A549 (cell line): Measurements from ENCODE around the gene SLC22A7. TPM values are rescaled to one million over a fixed set of nuclear protein-coding genes. Genes with fewer than 3 reads are reported as not detected.

Experiments
- ATAC-seq, 2 experiments: fragments of 200-7000 bp in 1 of 2; fragments of >200 bp in 1 of 2; cut with Nextera tagmentation in 1 of 2; cut with Tn5 transposase in 1 of 2; 3 replicates each; pipeline versions ENCODE4 v1.8.0 to v1.9.1; 2018 to 2020; ENCODE audit warnings: mild to moderate bottlenecking in 1 of 2, moderate library complexity in 1 of 2
- CTCF ChIA-PET: fragments of 300-600 bp; sonication (Branson Sonifier 250); formaldehyde crosslinking; extraction: SDS; loops from one replicate; lab custom pipeline; 2021; ENCODE audit warnings: antibody characterized with exemption, inconsistent platforms; lab: Yijun Ruan, JAX
- POLR2A ChIA-PET: fragments of 350-600 bp; formaldehyde crosslinking; extraction: SDS; loops from one replicate; lab custom pipeline; 2021; ENCODE audit warnings: antibody characterized with exemption, inconsistent platforms; lab: Yijun Ruan, JAX
- DNase-seq, 2 experiments: peaks; one replicate each; pipeline versions ENCODE4 v3.0.0 to v3.0.0-alpha.2; 2011 to 2016; ENCODE audit warnings: low read depth in 1 of 2, low spot score in 1 of 2
- FAIRE-seq: peaks from 2 replicates; lab custom pipeline; 2011; peaks lifted over from hg19 to GRCh38; lab: Jason Lieb, UNC
- H3K27ac ChIP-seq, 2 experiments: fragments of >200 bp; sonication (Bioruptor Twin); formaldehyde crosslinking; 3 replicates each; pipeline ENCODE4 v1.5.1; 2016 to 2017
- H3K4me1 ChIP-seq: fragments of >200 bp; sonication (Bioruptor Twin); formaldehyde crosslinking; 3 replicates; pipeline ENCODE4 v1.6.1; 2016
- H3K4me2 ChIP-seq: fragments of >200 bp; sonication (Bioruptor Twin); formaldehyde crosslinking; 3 replicates; pipeline ENCODE4 v1.6.1; 2016
- H3K4me3 ChIP-seq: fragments of >200 bp; sonication (Bioruptor Twin); formaldehyde crosslinking; 3 replicates; pipeline ENCODE4 v1.5.1; 2016
- H3K9me3 ChIP-seq: fragments of >200 bp; sonication (Bioruptor Twin); formaldehyde crosslinking; 3 replicates; pipeline ENCODE4 v1.6.1; 2016
- CHD4 ChIP-seq: fragments of 200-600 bp; sonication (generic); IDR thresholded peaks from 2 replicates; pipeline ENCODE4 v1.6.1; 2016; ENCODE audit warnings: antibody characterized with exemption, mild to moderate bottlenecking, borderline replicate concordance
- CTCF ChIP-seq: fragments of >200 bp; sonication (Bioruptor Twin); formaldehyde crosslinking; IDR thresholded peaks from 3 replicates; pipeline ENCODE4 v1.5.1; 2016
- EHF ChIP-seq: fragments of 250-450 bp; sonication (Bioruptor Pico); IDR thresholded peaks from 2 replicates; pipeline ENCODE4 v1.5.0; 2020; ENCODE audit warnings: mild to moderate bottlenecking
- EHMT2 ChIP-seq: fragments of 200-600 bp; sonication (generic); IDR thresholded peaks from 2 replicates; pipeline ENCODE4 v1.6.1; 2016; ENCODE audit warnings: antibody characterized with exemption, low read depth, mild to moderate bottlenecking, moderate library complexity
- FOSB ChIP-seq: fragments of 250-450 bp; sonication (Bioruptor Pico); IDR thresholded peaks from 2 replicates; pipeline ENCODE4 v1.5.0; 2020; ENCODE audit warnings: mild to moderate bottlenecking, moderate library complexity
- FOSL2 ChIP-seq, 2 experiments: fragments of 450-650 bp in 1 of 2; fragments of >200 bp in 1 of 2; sonication (Bioruptor Twin) in 1 of 2; formaldehyde crosslinking; IDR thresholded peaks; 2 replicates each; pipeline versions ENCODE4 v1.5.0 to v1.6.1; 2016 to 2020; ENCODE audit warnings: mild to moderate bottlenecking in 1 of 2, moderate library complexity in 1 of 2
- GATA3 ChIP-seq: IDR thresholded peaks from 2 replicates; pipeline ENCODE4 v1.6.1; 2012; ENCODE audit warnings: borderline replicate concordance
- HOXB13 ChIP-seq: fragments of 250-450 bp; sonication (Bioruptor Pico); IDR thresholded peaks from 2 replicates; pipeline ENCODE4 v1.5.0; 2020; ENCODE audit warnings: low read depth, mild to moderate bottlenecking, moderate library complexity
- JUNB ChIP-seq: fragments of >200 bp; sonication (Bioruptor Twin); formaldehyde crosslinking; IDR thresholded peaks from 2 replicates; pipeline ENCODE4 v1.6.1; 2016
- KDM5A ChIP-seq: fragments of 200-600 bp; sonication (generic); IDR thresholded peaks from 2 replicates; pipeline ENCODE4 v1.6.1; 2016; ENCODE audit warnings: antibody characterized with exemption, mild to moderate bottlenecking
- MAZ ChIP-seq: fragments of 150-350 bp; IDR thresholded peaks from 2 replicates; pipeline ENCODE4 v1.6.1; 2014; ENCODE audit warnings: antibody characterized with exemption, low read depth, low read length, borderline replicate concordance
- MYC ChIP-seq: IDR thresholded peaks from 2 replicates; pipeline ENCODE4 v1.6.1; 2012; ENCODE audit warnings: mild to moderate bottlenecking, inconsistent platforms, low read length, improper control_type of control experiment, borderline replicate concordance
- NPAS2 ChIP-seq: fragments of 250-450 bp; sonication (Bioruptor Pico); IDR thresholded peaks from 2 replicates; pipeline ENCODE4 v1.8.0; 2022; ENCODE audit warnings: mild to moderate bottlenecking, moderate library complexity, borderline replicate concordance
- PBX3 ChIP-seq: IDR thresholded peaks from 2 replicates; pipeline ENCODE4 v1.6.1; 2012
- PHF8 ChIP-seq: fragments of 200-600 bp; sonication (generic); IDR thresholded peaks from 2 replicates; pipeline ENCODE4 v1.6.1; 2016; ENCODE audit warnings: low read depth, mild to moderate bottlenecking, antibody characterized with exemption, moderate library complexity, borderline replicate concordance
- POLR2A ChIP-seq: IDR thresholded peaks from 2 replicates; pipeline ENCODE4 v1.6.1; 2012; ENCODE audit warnings: mild to moderate bottlenecking, low read length
- RAD21 ChIP-seq, 2 experiments: fragments of >200 bp in 1 of 2; sonication (Bioruptor Twin) in 1 of 2; formaldehyde crosslinking in 1 of 2; IDR thresholded peaks in 1 of 2; conservative IDR thresholded peaks in 1 of 2; 2 replicates in 1 of 2; 3 replicates in 1 of 2; pipeline ENCODE4 v1.6.1; 2012 to 2018; ENCODE audit warnings: inconsistent platforms in 1 of 2
- RCOR1 ChIP-seq: fragments of 150-350 bp; IDR thresholded peaks from 2 replicates; pipeline ENCODE4 v1.6.1; 2014; ENCODE audit warnings: antibody characterized with exemption, low read length, low read depth
- TP53 ChIP-seq: fragments of 250-450 bp; sonication (Bioruptor Pico); IDR thresholded peaks from 2 replicates; pipeline ENCODE4 v1.5.0; 2021; ENCODE audit warnings: mild to moderate bottlenecking, moderate library complexity
- ZFP36 ChIP-seq: fragments of 450-650 bp; IDR thresholded peaks from 2 replicates; pipeline ENCODE4 v1.6.1; 2014; ENCODE audit warnings: borderline replicate concordance; ENCODE audit not compliant: partially characterized antibody
- WGBS: methylation state at CpG from one replicate; pipeline ENCODE4 v1.1.6; 2017; ENCODE audit errors: missing lambda C conversion rate; 5-methylcytosine and 5-hydroxymethylcytosine counted together
- polyA plus RNA-seq, 4 experiments: library from polyadenylated mRNA; depleted of rRNA in 3 of 4; stranded (reverse); fragments of >200 nt; fragmentation: RNase III in 1 of 4; extraction: RNeasy Plus Mini Kit Qiagen cat#74134 plus additional on column Dnase treatment in 1 of 4; gene quantifications; 2 replicates in 3 of 4; 3 replicates in 1 of 4; pipeline ENCODE4 v1.2.3, GENCODE V29; 2011 to 2017
- TF ChIP-seq, protein P1 (sequence below): fragments of 450-650 bp; IDR thresholded peaks from 2 replicates; pipeline ENCODE4 v1.6.1; 2014; ENCODE audit warnings: antibody characterized with exemption
- TF ChIP-seq, protein P2 (sequence below): fragments of >200 bp; sonication (Bioruptor Twin); formaldehyde crosslinking; IDR thresholded peaks from 3 replicates; pipeline ENCODE4 v1.6.1; 2016
- TF ChIP-seq, protein P3 (sequence below): IDR thresholded peaks from 2 replicates; pipeline ENCODE4 v1.6.1; 2012; ENCODE audit warnings: low read depth, borderline replicate concordance

The SLC22A7 gene
- polyA plus RNA-seq, 2 of the 4 experiments (the other 2 are of a cell fraction) = not detected

DNA sequence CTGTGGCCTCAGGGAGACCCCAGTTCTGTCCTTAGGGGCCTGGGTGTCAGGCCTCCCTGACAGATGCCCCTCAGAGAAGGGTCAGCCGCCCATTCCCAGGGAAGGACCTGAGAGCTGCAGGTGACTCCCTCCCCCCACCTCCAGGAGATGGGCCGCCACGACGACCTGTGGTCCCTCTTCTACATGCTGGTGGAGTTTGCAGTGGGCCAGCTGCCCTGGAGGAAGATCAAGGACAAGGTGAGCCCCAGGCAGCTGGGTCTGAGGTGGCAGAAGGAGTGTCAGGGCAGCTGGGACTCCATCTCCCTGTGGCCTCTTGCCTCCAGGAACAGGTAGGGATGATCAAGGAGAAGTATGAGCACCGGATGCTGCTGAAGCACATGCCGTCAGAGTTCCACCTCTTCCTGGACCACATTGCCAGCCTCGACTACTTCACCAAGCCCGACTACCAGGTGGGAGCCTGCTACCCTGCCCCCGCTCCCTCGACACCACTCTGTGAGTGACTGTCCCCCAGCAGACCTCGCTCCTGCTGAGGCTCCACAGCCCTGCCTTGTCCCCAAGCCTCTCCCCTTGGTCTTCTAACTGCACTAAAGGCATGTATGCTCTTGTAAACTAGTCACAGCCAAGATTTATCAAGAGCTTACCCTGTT is 42.5 kb upstream of the SLC22A7 start:
- H3K27ac ChIP-seq = no peak overlapping the region
- POLR2A ChIA-PET = no interaction called here
- FAIRE-seq (no peak), DNase-seq (no peak), ATAC-seq (no peak)
- no peak overlapping the region for H3K4me2 ChIP-seq
- H3K4me3 ChIP-seq = no peak overlapping the region
- H3K4me1 ChIP-seq = no peaks in the 10 kb centered on the region
- TF ChIP-seq NPAS2 (CRISPR knock-in tag) (no peak), PHF8 (no peak), FOSB (CRISPR knock-in tag) (no peak), GATA3 (no peak), KDM5A (no peak), JUNB (no peak), MYC (no peak), EHF (CRISPR knock-in tag) (no peak), ZFP36 (no peak), RAD21 (conservative IDR thresholded peaks at IDR 0.05 in 1 of 2, IDR thresholded peaks at IDR 0.05 in 1 of 2) (no peak), CHD4 (no peak), TP53 (CRISPR knock-in tag) (no peak), FOSL2 (IDR thresholded peaks at IDR 0.05) (no peak), FOSL2 (CRISPR knock-in tag; IDR thresholded peaks at IDR 0.05) (no peak), CTCF (no peak), RCOR1 (no peak), POLR2A (no peak), EHMT2 (no peak)
- TF ChIP-seq, protein P1, sequence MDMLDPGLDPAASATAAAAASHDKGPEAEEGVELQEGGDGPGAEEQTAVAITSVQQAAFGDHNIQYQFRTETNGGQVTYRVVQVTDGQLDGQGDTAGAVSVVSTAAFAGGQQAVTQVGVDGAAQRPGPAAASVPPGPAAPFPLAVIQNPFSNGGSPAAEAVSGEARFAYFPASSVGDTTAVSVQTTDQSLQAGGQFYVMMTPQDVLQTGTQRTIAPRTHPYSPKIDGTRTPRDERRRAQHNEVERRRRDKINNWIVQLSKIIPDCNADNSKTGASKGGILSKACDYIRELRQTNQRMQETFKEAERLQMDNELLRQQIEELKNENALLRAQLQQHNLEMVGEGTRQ = no peak
- TF ChIP-seq, protein P2, sequence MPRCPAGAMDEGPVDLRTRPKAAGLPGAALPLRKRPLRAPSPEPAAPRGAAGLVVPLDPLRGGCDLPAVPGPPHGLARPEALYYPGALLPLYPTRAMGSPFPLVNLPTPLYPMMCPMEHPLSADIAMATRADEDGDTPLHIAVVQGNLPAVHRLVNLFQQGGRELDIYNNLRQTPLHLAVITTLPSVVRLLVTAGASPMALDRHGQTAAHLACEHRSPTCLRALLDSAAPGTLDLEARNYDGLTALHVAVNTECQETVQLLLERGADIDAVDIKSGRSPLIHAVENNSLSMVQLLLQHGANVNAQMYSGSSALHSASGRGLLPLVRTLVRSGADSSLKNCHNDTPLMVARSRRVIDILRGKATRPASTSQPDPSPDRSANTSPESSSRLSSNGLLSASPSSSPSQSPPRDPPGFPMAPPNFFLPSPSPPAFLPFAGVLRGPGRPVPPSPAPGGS = no peak
- CTCF ChIA-PET = interaction anchor here (0.7 to 1.7 kb wide), 6 partner anchors 9 to 178 kb away, joined by 3 to 7 read pairs (median 4); partner anchors contain the start of genes CRIP3 and DNPH1
- no peaks in the 10 kb centered on the region for H3K9me3 ChIP-seq
- 63% methylated on average over 7 of the region's 11 CpGs for WGBS

GRCh38 chr6:43256670-43257366 is 41.2 kb upstream of the SLC22A7 start:
- no peak overlapping the region for H3K27ac ChIP-seq
- WGBS = 74% methylated on average over 6 of the region's 9 CpGs
- no peak overlapping the region for H3K4me3 ChIP-seq
- TF ChIP-seq POLR2A = no peak
- TF ChIP-seq PBX3 = no peak
- no peak for TF ChIP-seq MAZ
- TF ChIP-seq, protein P3, sequence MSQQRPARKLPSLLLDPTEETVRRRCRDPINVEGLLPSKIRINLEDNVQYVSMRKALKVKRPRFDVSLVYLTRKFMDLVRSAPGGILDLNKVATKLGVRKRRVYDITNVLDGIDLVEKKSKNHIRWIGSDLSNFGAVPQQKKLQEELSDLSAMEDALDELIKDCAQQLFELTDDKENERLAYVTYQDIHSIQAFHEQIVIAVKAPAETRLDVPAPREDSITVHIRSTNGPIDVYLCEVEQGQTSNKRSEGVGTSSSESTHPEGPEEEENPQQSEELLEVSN = no peak
- no peak for TF ChIP-seq HOXB13 (CRISPR knock-in tag)
- no peak for TF ChIP-seq CHD4
- no peak for TF ChIP-seq KDM5A
- H3K4me2 ChIP-seq = no peak overlapping the region
- no peak for DNase-seq
- H3K4me1 ChIP-seq = no peaks in the 10 kb centered on the region
- no peaks in the 10 kb centered on the region for H3K9me3 ChIP-seq
- no peak for ATAC-seq
- POLR2A ChIA-PET = no interaction called here
- FAIRE-seq = no peak
- CTCF ChIA-PET = interaction anchor here (0.6 to 1.6 kb wide), 3 partner anchors 8 to 503 kb away, joined by 3 to 6 read pairs (median 4); no protein-coding TSS in a partner anchor
